Adrenal gland (tissue), 12 donors: ENCODE data around the gene GPC6. TPM values are rescaled to one million over a fixed set of nuclear protein-coding genes. Genes with fewer than 3 reads are reported as not detected.

Experiments used
- DNase-seq, 7 donors: peaks; one replicate each; pipeline ENCODE4 v3.0.0-alpha.2; 2019 to 2020
- H3K27ac ChIP-seq, 5 donors: fragments of 200-600 bp; sonication (generic) in 4 of 5; 1 replicate in 3 of 5; 2 replicates in 2 of 5; pipeline versions ENCODE4 v1.5.1 to v1.8.0; 2016 to 2020; ENCODE audit warnings: mild to moderate bottlenecking in 1 of 5
- H3K27me3 ChIP-seq: fragments of 200-600 bp; 2 replicates; pipeline ENCODE4 v1.8.0; 2021
- H3K36me3 ChIP-seq, 2 donors: fragments of 200-600 bp; replicated peaks in 1 of 2; 1 replicate in 1 of 2; 2 replicates in 1 of 2; pipeline versions ENCODE4 v1.5.1 to v1.8.0; 2018 to 2022
- H3K4me1 ChIP-seq, 2 donors: fragments of 200-600 bp; replicated peaks in 1 of 2; 1 replicate in 1 of 2; 2 replicates in 1 of 2; pipeline versions ENCODE4 v1.5.1 to v1.8.0; 2018 to 2021
- H3K4me3 ChIP-seq, 4 donors: fragments of 200-600 bp; sonication (generic) in 3 of 4; one replicate each; pipeline ENCODE4 v1.5.1; 2016 to 2018
- H3K9me3 ChIP-seq, 3 donors: fragments of 200-600 bp; sonication (generic) in 1 of 3; replicated peaks in 1 of 3; 1 replicate in 2 of 3; 2 replicates in 1 of 3; pipeline versions ENCODE4 v1.5.1 to v1.8.0; 2016 to 2021
- CTCF ChIP-seq, 6 experiments: fragments of 450-650 bp in 4 of 6; fragments of 200-600 bp in 2 of 6; sonication (generic) in 1 of 6; IDR thresholded peaks; 1 replicate in 5 of 6; 2 replicates in 1 of 6; pipeline versions ENCODE4 v1.5.1 to v1.8.0; 2016 to 2021; ENCODE audit warnings: antibody characterized with exemption in 6 of 6, mild to moderate bottlenecking in 2 of 6, moderate library complexity in 1 of 6
- POLR2A ChIP-seq, 2 donors: fragments of 450-650 bp; IDR thresholded peaks; one replicate each; pipeline ENCODE4 v1.6.1; 2017; ENCODE audit warnings: antibody characterized with exemption in 2 of 2, mild to moderate bottlenecking in 2 of 2, moderate library complexity in 1 of 2
- WGBS, 4 donors: extraction: QIAGEN DNeasy Blood & Tissue Kit in 2 of 4; methylation state at CpG; one replicate each; pipeline versions ENCODE4 v1.1.5 to v1.1.7; 2013 to 2017; 5-methylcytosine and 5-hydroxymethylcytosine counted together
- intact Hi-C, 2 donors: fragments of 100-400 bp; cut with DNase I; formaldehyde crosslinking; loops; one replicate each; pipeline versions ENCODE4 v1.14.1 to v1.15.0; 2022 to 2023
- polyA plus RNA-seq, 3 donors: library from polyadenylated mRNA; stranded (reverse); fragments of 200-250 nt in 2 of 3; fragments of 350-450 nt in 1 of 3; fragmentation: Illumina TruSeq in 1 of 3; extraction: RNeasy Lipid Tissue Mini Kit (QIAGEN cat#74804) in 1 of 3; gene quantifications; one replicate each; pipeline ENCODE4 v1.2.3, GENCODE V29; 2013 to 2014
- total RNA-seq, 9 donors: library from RNA; depleted of rRNA in 4 of 9; stranded (reverse); fragments of >200 nt in 4 of 9; fragments of 120-200 nt in 1 of 9; fragmentation: NEBNext Ultra II Directional in 1 of 9; extraction: Animal tissue kit (Norgen Biotek cat#: 25700) in 1 of 9; gene quantifications; one replicate each; pipeline versions ENCODE4 v1.1.0 to v1.2.4, GENCODE V29; 2013 to 2023
- donor health status: healthy with polysubstance abuse.
- donor health status: Bipolar disorder and iron deficiency.
- donor health status: DM: yes; HTN: yes; CAD: no.
- donor health status: DM: no; HTN: no; CAD: no.
- donor health status: DM: no; HTN: no; CAD: no.
- donor health status: DM: yes; HTN: yes; CAD: no.

Gene GPC6
- total and polyA plus RNA-seq, 12 donors: 0.37 to 62.3 (median 2.5) TPM

GRCh38 chr13:94160875-94161274 lies 934.3 kb downstream of the GPC6 start:
- no peaks in the 10 kb centered on the region for H3K27me3 ChIP-seq
- DNase-seq: no peak
- H3K27ac ChIP-seq: no peak overlapping the region
- intact Hi-C loops: no loop called here
- no peaks in the 10 kb centered on the region for H3K36me3 ChIP-seq
- TF ChIP-seq POLR2A (IDR thresholded peaks at IDR 0.05) (no peak), CTCF (IDR thresholded peaks at IDR 0.05) (no peak)
- H3K4me3 ChIP-seq: no peak overlapping the region
- H3K9me3 ChIP-seq: no peaks in the 10 kb centered on the region
- WGBS, 4 donors: 69 to 83% (median 76%) methylated on average over 2 of the region's 2 CpGs
- H3K4me1 ChIP-seq: no peaks in the 10 kb centered on the region

- Histone ChIP-seq H3K4me3 (no peak overlapping the region), H3K9me3 (no peaks in the 10 kb centered on the region), H3K36me3 (no peaks in the 10 kb centered on the region), H3K27me3 (no peaks in the 10 kb centered on the region), H3K27ac (no peak overlapping the region), H3K4me1 (no peaks in the 10 kb centered on the region)
- no peak for DNase-seq
- 88 to 93% (median 89%) methylated on average over 2 of the region's 2 CpGs for WGBS, 4 donors
- intact Hi-C loops: no loop called here
- TF ChIP-seq POLR2A (IDR thresholded peaks at IDR 0.05) (no peak), CTCF (IDR thresholded peaks at IDR 0.05) (no peak)
Measured at GRCh38 chr13:94162289-94162688, 935.7 kb downstream of the GPC6 start.

- DNase-seq: no peak
- Histone ChIP-seq H3K9me3 (no peaks in the 10 kb centered on the region), H3K27ac (no peak overlapping the region), H3K4me3 (no peak overlapping the region), H3K27me3 (no peaks in the 10 kb centered on the region), H3K36me3 (no peaks in the 10 kb centered on the region), H3K4me1 (no peaks in the 10 kb centered on the region)
- intact Hi-C loops: no loop called here
- TF ChIP-seq CTCF (IDR thresholded peaks at IDR 0.05): no peak
- no peak for TF ChIP-seq POLR2A (IDR thresholded peaks at IDR 0.05)
- WGBS, 4 donors: 56 to 100% (median 75%) methylated on average over 1 of the region's 1 CpG
Measured at GRCh38 chr13:94163535-94163934, 936.9 kb downstream of the GPC6 start.

GRCh38 chr13:94168783-94169453 lies 942.3 kb downstream of the GPC6 start:
- no peaks in the 10 kb centered on the region for H3K36me3 ChIP-seq
- intact Hi-C loops: no loop called here
- H3K4me1 ChIP-seq: no peaks in the 10 kb centered on the region
- no peaks in the 10 kb centered on the region for H3K27me3 ChIP-seq
- no peak overlapping the region for H3K27ac ChIP-seq
- H3K4me3 ChIP-seq: no peak overlapping the region
- H3K9me3 ChIP-seq: no peaks in the 10 kb centered on the region
- WGBS, 4 donors: 65 to 74% (median 69%) methylated on average over 9 of the region's 9 CpGs
- TF ChIP-seq CTCF (IDR thresholded peaks at IDR 0.05): no peak
- TF ChIP-seq POLR2A (IDR thresholded peaks at IDR 0.05): no peak
- no peak for DNase-seq
